HG03039 (cell line): ENCODE data around the gene ALDH9A1.
"Not testable (repeated sequence)": the region's sequence is repeated elsewhere in the genome, so short reads cannot be mapped to it uniquely, and the experiment has no call there.

Experiments
- ATAC-seq: cut with Tn5 transposase; IDR thresholded peaks from one replicate; pipeline ENCODE4 v1.9.1; 2021; ENCODE audit warnings: mild to moderate bottlenecking, moderate library complexity; ENCODE audit not compliant: unreplicated experiment

ALDH9A1 gene

DNA sequence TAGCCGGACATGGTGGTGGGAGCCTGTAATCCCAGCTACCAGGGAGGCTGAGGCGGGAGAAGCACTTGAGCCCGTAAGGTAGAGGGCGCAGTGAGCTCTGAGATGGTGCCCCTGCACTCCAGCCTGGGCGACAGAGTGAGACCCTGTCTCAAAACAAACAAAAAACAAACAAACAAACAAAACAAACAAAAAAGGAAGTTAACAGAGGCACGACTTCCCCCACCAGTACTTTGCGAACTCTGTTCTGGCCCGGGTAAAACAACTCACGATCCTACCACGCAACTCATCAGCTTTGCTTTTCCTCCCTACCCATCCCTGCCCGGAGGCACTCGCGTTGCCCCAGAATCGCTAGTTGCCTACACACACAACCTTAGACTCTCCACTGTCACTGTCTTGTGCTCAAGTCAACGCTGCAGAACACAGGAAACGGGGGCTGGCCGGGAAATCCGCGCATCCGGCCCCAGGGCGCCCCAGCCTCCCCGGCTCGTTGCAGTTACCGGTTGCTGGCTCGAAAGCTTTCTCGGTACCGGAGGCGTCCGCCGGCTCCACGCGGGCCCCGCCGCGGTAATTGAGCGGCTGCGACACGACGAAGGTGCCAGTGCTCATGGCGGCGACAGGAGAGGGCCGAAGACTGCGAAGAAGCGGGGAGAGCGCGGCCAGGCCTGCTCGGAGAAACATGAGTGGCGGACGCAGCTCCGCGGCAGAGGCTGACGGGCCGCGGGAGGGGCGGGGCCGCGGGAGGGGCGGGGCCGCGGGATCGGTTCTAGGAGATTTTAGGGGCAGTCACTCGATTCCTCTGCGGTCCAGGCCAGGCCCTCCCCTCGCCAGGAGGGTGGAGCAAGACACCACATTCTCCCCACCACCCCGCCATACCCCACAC lies at the start of gene ALDH9A1:
Gene ALDH9A1 (minus strand): TSS at position 682 of the 880 bp plus-strand sequence. CDS start 4 bp downstream, at position 678.
- ATAC-seq = peak; percentile 92

GRCh38 chr1:165747632-165748447 lies 49.5 kb upstream of the ALDH9A1 start:
- ATAC-seq = no peak

GRCh38 chr1:165744913-165745312 lies 46.6 kb upstream of the ALDH9A1 start:
- ATAC-seq = not testable (repeated sequence)

- ATAC-seq = no peak
These were observed 43.8 kb upstream of the ALDH9A1 start for GRCh38 chr1:165742194-165742593.

DNA sequence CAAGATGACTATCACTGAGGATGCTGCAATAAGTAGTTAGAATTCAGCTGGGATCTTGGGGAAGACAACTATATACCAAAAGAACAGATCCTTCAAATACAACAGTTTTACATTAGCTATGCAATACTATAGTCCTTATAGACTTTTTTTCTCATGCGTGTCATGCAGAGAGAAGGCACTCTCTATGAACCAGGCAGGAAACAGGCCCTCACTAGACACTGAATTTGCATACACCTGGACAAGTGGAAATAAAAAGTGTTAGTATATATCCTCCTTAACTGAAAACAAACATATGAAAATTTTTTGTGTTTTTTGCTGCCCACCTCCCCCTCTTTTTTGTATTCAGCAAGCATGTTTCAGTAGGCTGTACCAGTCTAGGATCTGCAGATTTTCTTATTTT lies 40.4 kb upstream of the ALDH9A1 start:
- ATAC-seq = peak; percentile 95

- no peak for ATAC-seq
These were observed 38.8 kb upstream of the ALDH9A1 start for GRCh38 chr1:165737196-165737595.

- no peak for ATAC-seq
These were observed 36.5 kb upstream of the ALDH9A1 start for GRCh38 chr1:165734906-165735305.

GRCh38 chr1:165726841-165727240 lies 28.5 kb upstream of the ALDH9A1 start:
- ATAC-seq = no peak

- no peak for ATAC-seq
These were observed 27.8 kb upstream of the ALDH9A1 start for GRCh38 chr1:165726169-165726568.

DNA sequence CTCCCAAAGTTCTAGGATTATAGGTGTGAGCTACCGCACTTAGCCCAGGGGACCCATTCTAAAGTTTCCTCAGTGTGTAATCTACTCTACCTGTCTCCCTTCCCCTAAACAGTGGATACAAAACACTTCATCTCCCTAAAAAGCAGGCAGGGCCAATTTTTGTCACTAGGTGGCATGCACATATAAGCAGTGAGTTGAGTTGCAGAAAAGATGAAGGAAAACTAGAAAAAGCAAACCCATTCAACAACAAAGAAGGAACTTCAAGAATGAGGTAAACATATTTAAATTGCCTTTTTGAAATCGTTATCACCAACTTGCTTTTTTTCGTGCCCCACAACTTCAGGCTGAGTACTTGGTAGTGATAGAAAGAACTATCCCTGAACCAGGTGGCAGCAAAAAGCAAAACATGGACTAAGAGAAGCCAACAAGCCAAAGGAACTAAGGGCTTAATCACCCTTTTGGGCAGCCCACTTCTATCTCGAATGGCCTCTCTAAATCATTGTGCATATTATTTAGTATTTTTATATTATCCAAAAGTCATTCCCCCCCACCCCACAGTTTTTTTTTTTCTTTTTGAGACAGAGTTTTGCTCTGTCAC lies 19.7 kb upstream of the ALDH9A1 start:
- peak; percentile 51 for ATAC-seq

GRCh38 chr1:165716265-165717051 lies 18.1 kb upstream of the ALDH9A1 start:
- not testable (repeated sequence) for ATAC-seq

- ATAC-seq = no peak
These were observed 14.4 kb upstream of the ALDH9A1 start for GRCh38 chr1:165712764-165713163.

DNA sequence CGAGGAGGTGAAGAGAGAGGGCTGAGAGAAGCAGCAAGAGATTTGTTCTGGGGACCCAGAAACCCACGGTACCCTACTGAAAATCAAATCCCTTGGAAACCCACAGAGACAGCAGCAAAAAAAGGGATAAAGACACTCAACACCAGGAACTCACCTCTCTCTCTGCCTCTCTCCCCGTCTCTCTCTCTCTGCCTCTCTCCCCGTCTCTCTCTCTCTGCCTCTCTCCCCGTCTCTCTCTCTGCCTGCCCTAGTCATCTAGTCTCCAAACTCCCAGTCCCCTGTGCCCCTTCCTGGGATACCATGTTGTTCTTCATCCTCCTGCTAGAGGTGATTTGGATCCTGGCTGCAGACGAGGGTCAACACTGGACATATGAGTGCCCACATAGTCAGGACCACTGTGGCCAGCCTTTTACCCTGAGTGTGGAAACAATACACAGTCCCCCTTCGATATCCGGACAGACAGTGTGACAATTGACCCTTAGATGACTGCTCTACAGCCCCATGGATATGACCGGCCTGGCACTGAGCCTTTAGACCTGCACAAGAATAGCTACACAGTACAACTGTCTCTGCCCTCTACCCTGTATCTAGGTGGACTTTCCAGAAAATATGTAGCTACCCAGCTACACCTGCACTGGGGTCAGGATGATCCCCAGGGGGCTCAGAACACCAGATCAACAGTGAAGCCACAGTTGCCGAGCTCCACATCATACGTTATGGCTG lies 9.8 kb upstream of the ALDH9A1 start:
- ATAC-seq = no peak

DNA sequence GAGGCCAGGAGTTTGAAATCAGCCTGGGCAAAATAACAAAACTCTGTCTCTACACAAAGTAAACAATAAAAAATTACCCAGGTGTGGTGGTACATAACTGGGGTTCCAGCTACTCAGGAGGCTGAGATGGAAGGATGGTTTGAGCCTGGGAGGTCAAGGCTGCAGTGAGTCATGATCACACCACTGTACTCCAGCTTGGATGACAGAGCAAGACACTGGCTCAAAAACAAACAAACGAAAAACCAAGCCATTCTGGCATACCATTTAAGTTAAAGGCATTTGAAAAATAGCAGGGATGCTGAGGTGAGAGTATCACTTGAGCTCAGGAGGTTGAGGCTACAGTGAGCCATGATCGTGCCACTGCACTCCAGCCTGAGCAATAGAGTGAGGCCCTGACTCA lies 5.3 kb upstream of the ALDH9A1 start:
- no peak for ATAC-seq

GRCh38 chr1:165701922-165702321 lies 3.6 kb upstream of the ALDH9A1 start:
- ATAC-seq = not testable (repeated sequence)

DNA sequence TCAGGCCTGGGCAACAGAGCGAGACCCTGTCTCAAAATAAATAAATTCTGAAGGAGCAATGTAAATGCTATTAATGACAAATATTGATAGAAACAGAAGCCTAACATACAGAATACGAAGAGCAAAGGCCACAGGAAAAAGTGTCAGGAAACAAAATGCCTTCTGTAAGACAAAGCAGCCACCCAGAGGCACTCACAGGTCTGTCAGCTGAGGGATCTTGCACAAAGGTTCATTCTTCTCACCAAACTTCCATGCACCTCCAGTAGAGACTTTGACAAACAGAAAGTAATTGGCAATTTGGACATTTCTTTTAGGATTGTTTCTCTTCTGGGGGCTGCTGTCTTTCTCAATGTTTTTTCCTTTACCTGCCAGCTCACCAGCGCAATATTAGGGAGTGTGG lies 1.2 kb upstream of the ALDH9A1 start:
- no peak for ATAC-seq

- ATAC-seq = no peak
These were observed 345 bp upstream of the ALDH9A1 start for GRCh38 chr1:165698761-165699052.

DNA sequence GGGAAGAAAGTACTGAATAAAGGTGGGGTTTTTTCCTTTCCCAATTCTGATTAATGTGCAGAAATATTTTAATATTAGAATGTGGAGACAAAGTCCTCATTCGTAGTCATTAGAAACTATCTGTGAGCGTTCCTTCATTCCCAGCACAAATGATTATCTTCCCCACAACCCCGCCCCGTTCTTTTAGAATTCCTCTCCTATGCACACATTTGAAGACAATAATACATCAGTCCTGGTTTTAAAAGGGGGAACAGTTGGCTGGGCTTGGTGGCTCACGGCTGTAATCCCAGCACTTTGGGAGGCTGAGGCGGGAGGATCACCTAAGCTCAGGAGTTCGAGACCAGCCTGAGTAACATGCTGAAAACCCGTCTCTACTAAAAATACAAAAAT lies 876 bp downstream of the ALDH9A1 start:
- ATAC-seq = no peak

DNA sequence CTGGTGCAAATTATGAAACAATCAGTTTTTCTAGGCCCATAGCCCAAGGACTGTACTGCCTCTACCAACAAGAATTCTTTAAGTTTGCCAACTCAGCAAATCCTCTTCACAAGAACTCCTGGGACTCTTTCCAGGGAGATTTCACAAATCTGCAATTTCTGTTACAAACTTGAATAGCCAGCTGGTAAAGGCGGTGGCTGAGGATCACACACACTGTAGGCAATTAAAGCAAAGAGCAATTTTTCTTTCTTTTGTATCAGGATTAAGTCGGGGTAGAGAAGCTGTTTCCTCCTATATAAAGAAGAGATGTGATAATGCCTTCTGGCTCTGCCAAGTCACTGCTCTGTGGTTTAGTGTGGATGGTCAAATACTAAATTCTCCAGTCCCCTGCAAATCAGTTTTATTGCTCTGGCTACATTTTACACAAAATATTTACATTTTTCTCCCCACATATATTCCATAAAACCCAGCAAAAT lies 1.7 kb downstream of the ALDH9A1 start:
- no peak for ATAC-seq

GRCh38 chr1:165695031-165695430 lies 3.3 kb downstream of the ALDH9A1 start:
- ATAC-seq = no peak
